Naive thymus-derived CD8-positive, alpha-beta T cell (primary cell): ENCODE results near the gene BICC1. TPM values are rescaled to one million over a fixed set of nuclear protein-coding genes. Genes with fewer than 3 reads are reported as not detected.

Experiments
- ATAC-seq, 2 donors: fragments of 150-1000 bp; cut with Tn5 transposase in 1 of 2; sonication (Bioruptor Pico), chemical (Tn5 transposase) in 1 of 2; 1 replicate in 1 of 2; 2 replicates in 1 of 2; pipeline ENCODE4 v1.10.0; 2021; ENCODE audit warnings: mild to moderate bottlenecking in 2 of 2, moderate library complexity in 2 of 2
- POLR2A ChIA-PET: fragments of 350-600 bp; sonication (Branson Sonifier 250); formaldehyde crosslinking; loops from one replicate; lab custom pipeline; 2021; ENCODE audit warnings: antibody characterized with exemption; lab: Charles Lee
- DNase-seq, 10 donors: peaks; one replicate each; pipeline versions ENCODE4 v3.0.0 to v3.0.0-alpha.2; 2020 to 2022
- H3K27ac Mint-ChIP-seq, 10 donors: one replicate each; pipeline ENCODE4 v1.8.0; 2020 to 2022; ENCODE audit warnings: mild to moderate bottlenecking in 10 of 10, mixed read lengths in 10 of 10, moderate library complexity in 4 of 10, inconsistent platforms in 1 of 10
- H3K27me3 Mint-ChIP-seq, 5 donors: one replicate each; pipeline ENCODE4 v1.8.0; 2021 to 2022; ENCODE audit warnings: mixed read lengths in 5 of 5
- H3K36me3 Mint-ChIP-seq, 3 donors: one replicate each; pipeline ENCODE4 v1.8.0; 2020 to 2022; ENCODE audit warnings: mixed read lengths in 3 of 3, mild to moderate bottlenecking in 2 of 3, inconsistent platforms in 1 of 3
- H3K4me1 Mint-ChIP-seq, 4 donors: one replicate each; pipeline ENCODE4 v1.8.0; 2021 to 2022; ENCODE audit warnings: mixed read lengths in 4 of 4
- H3K4me3 Mint-ChIP-seq, 10 donors: one replicate each; pipeline ENCODE4 v1.8.0; 2020 to 2022; ENCODE audit warnings: mild to moderate bottlenecking in 10 of 10, mixed read lengths in 10 of 10, moderate library complexity in 6 of 10, inconsistent platforms in 1 of 10
- H3K9me3 Mint-ChIP-seq, 9 donors: one replicate each; pipeline ENCODE4 v1.8.0; 2020 to 2022; ENCODE audit warnings: mixed read lengths in 9 of 9, mild to moderate bottlenecking in 3 of 9, inconsistent platforms in 1 of 9, moderate library complexity in 1 of 9
- polyA plus RNA-seq, 3 donors: library from polyadenylated mRNA; unstranded; fragments of 300-500 nt; fragmentation: Illumina TruSeq; gene quantifications; one replicate each; pipeline ENCODE4 v1.2.3, GENCODE V29; 2021
- total RNA-seq, 8 experiments: library from RNA in 2 of 8; stranded (reverse) in 2 of 8; gene quantifications; one replicate each; pipeline ENCODE4 v1.2.3 and lab custom pipeline; 2021 to 2026

Gene BICC1
- total and polyA plus RNA-seq, 5 experiments from 2014 or later, result not detected

DNA sequence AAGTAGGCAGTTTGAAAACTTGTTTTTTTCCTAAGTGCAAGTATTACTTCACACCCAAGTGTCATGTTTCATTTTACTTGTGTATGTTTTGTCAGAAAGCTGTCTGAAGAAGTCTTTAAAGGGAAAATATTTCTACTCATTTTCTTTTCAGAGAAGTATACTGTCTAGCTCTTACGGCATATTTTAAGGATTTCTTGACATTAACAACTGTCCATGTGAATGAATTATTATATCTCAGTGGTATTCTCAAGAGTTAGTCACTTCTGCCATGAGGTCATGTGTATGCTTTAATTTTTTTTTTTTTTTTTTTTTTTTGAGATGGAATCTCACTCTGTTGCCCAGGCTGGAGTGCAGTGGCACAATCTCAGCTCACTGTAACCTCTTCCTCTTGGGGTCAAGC is 229.5 kb downstream of the BICC1 start:
- no peak for DNase-seq
- Mint-ChIP-seq H3K27ac (peak overlapping the region in 1 of 10 donors; percentile 29), H3K9me3 (peaks cover 0 to 4% (median 0%) of the 10 kb centered on the region in 9 donors), H3K4me1 (no peaks in the 10 kb centered on the region), H3K27me3 (peaks cover 0 to 6% (median 0%) of the 10 kb centered on the region in 5 donors), H3K4me3 (no peak overlapping the region), H3K36me3 (no peaks in the 10 kb centered on the region)
- POLR2A ChIA-PET, result no interaction called here
- no peak for ATAC-seq

DNA sequence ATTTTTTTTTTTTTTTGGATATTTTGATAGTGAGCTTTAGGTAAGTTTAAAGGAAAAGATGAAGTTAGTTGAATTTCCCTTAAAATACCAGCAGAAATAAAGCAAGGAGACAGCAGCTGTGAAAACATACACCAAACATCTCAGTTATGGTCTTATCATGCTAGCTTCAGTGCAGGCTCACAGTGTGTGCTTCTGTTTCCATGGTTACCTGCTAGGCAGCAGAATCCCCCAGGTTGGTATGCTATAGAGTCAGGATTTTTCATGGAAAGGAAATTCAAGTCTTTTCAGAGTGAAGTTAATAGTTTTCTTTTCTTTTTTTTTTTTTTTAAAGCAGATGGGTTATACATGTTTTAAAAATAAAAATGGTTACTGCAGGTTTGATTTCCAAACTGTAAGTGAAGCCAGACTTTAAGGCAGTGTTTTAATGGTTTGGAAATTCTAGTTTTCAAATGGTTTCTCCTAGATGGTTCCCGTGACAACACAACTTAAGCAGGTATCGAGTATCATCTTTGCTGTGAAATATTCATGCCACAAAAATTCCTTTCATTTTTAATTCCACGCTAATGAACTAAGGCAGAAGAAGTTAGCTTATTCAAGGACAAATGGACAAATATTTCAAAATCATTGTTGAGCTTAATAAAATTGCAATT is 230.9 kb downstream of the BICC1 start:
- Mint-ChIP-seq H3K9me3 (peaks cover 0 to 4% (median 0%) of the 10 kb centered on the region in 9 donors), H3K27me3 (peaks cover 0 to 6% (median 0%) of the 10 kb centered on the region in 5 donors), H3K4me3 (no peak overlapping the region), H3K4me1 (no peaks in the 10 kb centered on the region), H3K27ac (no peak overlapping the region), H3K36me3 (no peaks in the 10 kb centered on the region)
- DNase-seq (no peak), ATAC-seq (no peak)
- POLR2A ChIA-PET, result no interaction called here

DNA sequence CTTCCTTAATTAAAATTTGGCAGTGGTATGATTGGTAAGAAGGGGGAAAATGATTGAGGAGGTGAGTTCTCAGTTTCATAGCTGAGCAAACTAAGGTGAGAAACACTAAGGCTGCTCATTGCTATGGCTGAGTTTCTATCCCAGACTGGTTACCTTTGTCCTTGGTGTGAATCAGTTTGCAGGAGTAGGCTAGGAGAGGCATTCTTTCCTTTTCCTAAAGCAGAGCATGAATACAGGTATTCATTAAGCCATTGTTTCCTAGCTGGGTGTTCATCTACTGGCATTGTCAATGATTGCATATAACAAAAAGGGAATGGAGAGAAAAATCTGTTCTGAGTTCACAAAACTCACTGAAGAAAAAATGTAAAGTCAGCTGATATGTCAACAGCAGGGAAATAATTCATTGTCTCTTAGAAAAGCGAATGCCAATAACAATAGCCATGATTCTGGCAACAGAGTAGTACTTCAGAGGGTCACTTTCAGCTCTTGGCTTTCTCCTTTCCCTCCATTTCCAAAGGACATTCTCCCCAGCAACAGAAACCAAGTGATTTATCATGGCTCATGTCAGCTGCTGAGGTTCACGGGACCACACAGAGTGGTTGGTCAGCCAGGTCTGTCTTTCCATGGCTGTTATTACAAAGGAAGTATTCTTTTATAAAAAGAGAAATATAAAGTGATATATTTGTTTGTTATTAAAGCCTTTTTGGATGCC is 234.0 kb downstream of the BICC1 start:
- no peaks in the 10 kb centered on the region for H3K4me1 Mint-ChIP-seq
- H3K27me3 Mint-ChIP-seq, result peaks cover 0 to 3% (median 0%) of the 10 kb centered on the region in 5 donors
- H3K27ac Mint-ChIP-seq, result no peak overlapping the region
- no peak for ATAC-seq
- H3K9me3 Mint-ChIP-seq, result peaks cover 0 to 3% (median 0%) of the 10 kb centered on the region in 9 donors
- no peak for DNase-seq
- no peak overlapping the region for H3K4me3 Mint-ChIP-seq
- POLR2A ChIA-PET, result no interaction called here
- H3K36me3 Mint-ChIP-seq, result no peaks in the 10 kb centered on the region

DNA sequence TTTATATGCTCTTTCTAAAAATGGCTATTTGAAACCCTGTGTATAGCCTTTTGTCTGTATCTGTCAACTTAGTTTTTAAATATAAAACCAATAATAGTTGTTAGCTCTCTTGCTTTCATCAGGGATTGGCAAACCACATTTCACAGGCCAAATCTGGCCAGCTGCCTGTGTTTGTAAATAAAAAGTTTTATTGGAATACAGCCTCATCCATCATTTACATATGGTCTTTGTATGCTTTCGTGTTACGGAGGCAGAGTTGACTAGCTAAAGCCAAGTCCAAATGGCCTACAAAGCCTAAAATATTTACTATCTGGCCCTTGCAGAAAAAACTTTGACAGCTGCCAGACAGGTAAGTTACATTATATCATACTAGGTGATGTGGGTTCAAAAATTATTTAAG is 235.0 kb downstream of the BICC1 start:
- H3K36me3 Mint-ChIP-seq, result no peaks in the 10 kb centered on the region
- DNase-seq, result no peak
- POLR2A ChIA-PET, result no interaction called here
- H3K4me1 Mint-ChIP-seq, result no peaks in the 10 kb centered on the region
- H3K27me3 Mint-ChIP-seq, result peaks cover 0 to 3% (median 0%) of the 10 kb centered on the region in 5 donors
- no peak overlapping the region for H3K27ac Mint-ChIP-seq
- ATAC-seq, result no peak
- no peak overlapping the region for H3K4me3 Mint-ChIP-seq
- no peaks in the 10 kb centered on the region for H3K9me3 Mint-ChIP-seq

- H3K36me3 Mint-ChIP-seq, result no peaks in the 10 kb centered on the region
- DNase-seq (no peak), ATAC-seq (no peak)
- POLR2A ChIA-PET, result no interaction called here
- no peaks in the 10 kb centered on the region for H3K4me1 Mint-ChIP-seq
- no peak overlapping the region for H3K4me3 Mint-ChIP-seq
- peaks cover 0 to 7% (median 0%) of the 10 kb centered on the region in 5 donors for H3K27me3 Mint-ChIP-seq
- H3K9me3 Mint-ChIP-seq, result no peaks in the 10 kb centered on the region
- H3K27ac Mint-ChIP-seq, result no peak overlapping the region
These were observed 240.0 kb downstream of the BICC1 start for GRCh38 chr10:58752665-58753064.

- Mint-ChIP-seq H3K27me3 (peaks cover 0 to 7% (median 0%) of the 10 kb centered on the region in 5 donors), H3K36me3 (no peaks in the 10 kb centered on the region), H3K27ac (peak overlapping the region in 1 of 10 donors; percentile 16), H3K4me3 (no peak overlapping the region), H3K9me3 (no peaks in the 10 kb centered on the region), H3K4me1 (no peaks in the 10 kb centered on the region)
- POLR2A ChIA-PET, result no interaction called here
- DNase-seq (no peak), ATAC-seq (no peak)
These were observed 240.8 kb downstream of the BICC1 start for GRCh38 chr10:58753425-58753824.

- Mint-ChIP-seq H3K4me3 (no peak overlapping the region), H3K27me3 (peaks cover 0 to 7% (median 0%) of the 10 kb centered on the region in 5 donors), H3K4me1 (no peaks in the 10 kb centered on the region), H3K27ac (no peak overlapping the region), H3K9me3 (no peaks in the 10 kb centered on the region), H3K36me3 (no peaks in the 10 kb centered on the region)
- DNase-seq (no peak), ATAC-seq (no peak)
- POLR2A ChIA-PET, result no interaction called here
These were observed 242.0 kb downstream of the BICC1 start for GRCh38 chr10:58754469-58755339.

GRCh38 chr10:58755340-58755610 is 242.6 kb downstream of the BICC1 start:
- H3K4me1 Mint-ChIP-seq, result no peaks in the 10 kb centered on the region
- H3K9me3 Mint-ChIP-seq, result no peaks in the 10 kb centered on the region
- ATAC-seq, result no peak
- H3K4me3 Mint-ChIP-seq, result no peak overlapping the region
- DNase-seq, result no peak
- H3K36me3 Mint-ChIP-seq, result no peaks in the 10 kb centered on the region
- no peak overlapping the region for H3K27ac Mint-ChIP-seq
- POLR2A ChIA-PET, result no interaction called here
- H3K27me3 Mint-ChIP-seq, result peaks cover 0 to 11% (median 0%) of the 10 kb centered on the region in 5 donors

GRCh38 chr10:58755677-58756076 is 243.0 kb downstream of the BICC1 start:
- no peaks in the 10 kb centered on the region for H3K4me1 Mint-ChIP-seq

DNA sequence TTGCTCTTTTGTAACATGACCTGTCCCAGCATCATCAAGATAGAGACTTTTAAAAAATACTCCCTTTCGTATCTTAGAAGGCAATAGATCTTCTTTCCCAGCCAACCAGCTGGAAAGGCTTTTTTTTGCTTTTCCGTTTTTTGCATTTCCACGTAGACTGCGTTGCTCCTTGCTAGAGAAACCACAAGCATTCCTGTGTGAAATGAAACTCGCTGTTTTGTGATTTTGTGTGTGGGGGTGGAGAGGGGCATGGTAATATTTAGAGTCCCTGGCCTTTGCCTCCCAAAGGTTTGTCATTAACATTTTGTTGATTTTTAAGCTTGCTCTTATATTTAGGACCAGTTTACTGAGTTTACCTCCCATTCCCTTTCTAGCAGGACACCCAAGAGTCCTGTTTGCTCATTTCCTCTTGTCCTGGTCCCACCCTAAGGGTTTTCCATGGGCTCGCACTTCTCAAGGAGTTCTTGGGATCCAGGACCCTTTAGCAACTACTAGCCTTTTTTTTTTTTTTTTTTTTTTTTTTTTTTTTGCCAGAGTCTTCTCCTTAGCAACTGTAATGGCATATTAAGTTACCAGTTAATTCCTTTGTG is 243.6 kb downstream of the BICC1 start:
- no peaks in the 10 kb centered on the region for H3K36me3 Mint-ChIP-seq

More at GRCh38 chr10:58755677-58756076, 243.0 kb downstream of the BICC1 start:
- H3K36me3 Mint-ChIP-seq, result no peaks in the 10 kb centered on the region
- ATAC-seq, result no peak
- no peak overlapping the region for H3K27ac Mint-ChIP-seq
- POLR2A ChIA-PET, result no interaction called here
- no peaks in the 10 kb centered on the region for H3K9me3 Mint-ChIP-seq
- H3K4me3 Mint-ChIP-seq, result no peak overlapping the region
- peaks cover 0 to 11% (median 0%) of the 10 kb centered on the region in 5 donors for H3K27me3 Mint-ChIP-seq
- DNase-seq, result no peak

GRCh38 chr10:58757352-58758065 is 244.8 kb downstream of the BICC1 start:
- Mint-ChIP-seq H3K9me3 (no peaks in the 10 kb centered on the region), H3K27ac (no peak overlapping the region), H3K36me3 (no peaks in the 10 kb centered on the region), H3K27me3 (peaks cover 0 to 18% (median 0%) of the 10 kb centered on the region in 5 donors), H3K4me1 (no peaks in the 10 kb centered on the region), H3K4me3 (no peak overlapping the region)
- ATAC-seq (no peak), DNase-seq (no peak)
- POLR2A ChIA-PET, result no interaction called here

More for the DNA sequence above, 243.6 kb downstream of the BICC1 start:
- Mint-ChIP-seq H3K9me3 (no peaks in the 10 kb centered on the region), H3K4me3 (no peak overlapping the region), H3K4me1 (no peaks in the 10 kb centered on the region), H3K27me3 (peaks cover 0 to 14% (median 0%) of the 10 kb centered on the region in 5 donors), H3K27ac (no peak overlapping the region)
- no peak for ATAC-seq
- POLR2A ChIA-PET, result no interaction called here
- DNase-seq, result no peak

DNA sequence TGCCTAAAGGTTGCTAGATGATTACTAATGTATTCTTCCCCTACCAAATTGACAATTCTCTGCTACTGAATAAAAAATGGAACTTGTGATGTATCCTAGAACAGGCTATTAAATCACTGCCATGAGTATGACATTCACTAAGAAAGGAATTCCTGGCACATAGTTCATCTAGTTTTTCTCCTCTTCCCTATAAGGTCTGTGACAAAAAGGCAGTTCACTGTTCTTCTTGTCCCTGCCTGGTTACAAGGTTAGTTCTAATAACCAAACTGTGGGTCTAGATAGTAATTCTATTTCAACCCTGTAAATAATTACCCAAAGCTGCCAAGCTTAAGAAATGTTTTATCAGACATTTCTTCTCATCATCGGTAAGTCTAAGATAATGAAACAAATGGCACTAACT is 245.6 kb downstream of the BICC1 start:
- H3K36me3 Mint-ChIP-seq, result no peaks in the 10 kb centered on the region
- H3K27me3 Mint-ChIP-seq, result peaks cover 0 to 18% (median 0%) of the 10 kb centered on the region in 5 donors
- H3K4me3 Mint-ChIP-seq, result no peak overlapping the region
- POLR2A ChIA-PET, result no interaction called here
- no peak overlapping the region for H3K27ac Mint-ChIP-seq
- ATAC-seq (no peak), DNase-seq (no peak)
- H3K9me3 Mint-ChIP-seq, result no peaks in the 10 kb centered on the region
- H3K4me1 Mint-ChIP-seq, result no peaks in the 10 kb centered on the region
